HG03575 (cell line): ENCODE data around the gene TENM4.
"Not testable (repeated sequence)": the region's sequence is repeated elsewhere in the genome, so short reads cannot be mapped to it uniquely, and the experiment has no call there.

Source experiments
- ATAC-seq: cut with Tn5 transposase; IDR thresholded peaks from one replicate; pipeline ENCODE4 v1.9.1; 2021; ENCODE audit not compliant: unreplicated experiment, insufficient number of reproducible peaks, low FRiP score; ENCODE audit errors: extremely low read depth

Gene TENM4

DNA sequence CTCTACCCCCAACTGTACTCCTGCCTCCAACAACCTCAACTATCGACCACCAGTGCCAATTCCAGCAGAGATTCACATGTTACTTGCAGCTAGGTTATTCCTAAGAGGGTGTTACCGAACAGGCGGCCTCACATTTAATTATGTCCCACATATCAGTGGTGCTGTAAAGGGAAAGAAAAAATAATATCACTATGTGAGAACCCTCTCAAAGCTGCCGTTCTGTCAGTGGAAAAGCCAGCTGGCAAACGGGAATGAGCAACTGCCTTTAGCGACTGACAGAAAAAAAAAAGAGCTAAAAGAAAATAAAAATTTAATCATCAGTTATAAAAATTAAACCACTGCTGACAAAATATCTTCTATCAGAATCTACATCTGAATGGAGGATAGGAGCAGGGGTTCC is 595.3 kb downstream of the TENM4 start:
- no peak for ATAC-seq

DNA sequence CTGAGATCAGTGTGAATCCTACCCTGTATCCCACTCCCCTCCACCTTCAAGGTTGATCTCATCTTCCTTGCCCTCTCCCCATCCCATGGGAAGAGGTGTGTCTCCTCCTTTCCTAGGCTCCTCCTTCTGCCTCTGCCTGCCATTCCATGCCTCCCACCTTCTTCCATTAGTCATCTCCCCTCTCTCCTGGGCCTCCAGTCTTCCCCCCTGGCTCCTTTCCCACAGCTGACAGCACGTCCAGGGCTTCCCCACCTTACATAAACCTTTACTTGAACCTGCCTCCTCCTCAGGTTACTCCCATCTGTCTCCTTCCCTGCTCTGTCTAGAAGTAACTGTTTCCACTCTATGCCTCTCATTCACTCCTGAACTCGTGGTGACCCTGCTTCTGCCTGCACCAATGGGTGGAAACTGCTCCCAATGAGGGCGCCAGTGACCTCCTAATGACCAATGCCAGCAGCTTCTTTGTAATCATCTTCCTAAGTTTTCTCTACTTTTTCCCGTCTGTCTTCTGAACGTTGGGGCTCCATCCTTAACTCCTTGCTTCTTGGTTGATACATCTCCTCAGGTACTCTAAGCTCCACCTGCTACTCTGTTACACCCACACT is 599.3 kb downstream of the TENM4 start:
- ATAC-seq, result no peak

DNA sequence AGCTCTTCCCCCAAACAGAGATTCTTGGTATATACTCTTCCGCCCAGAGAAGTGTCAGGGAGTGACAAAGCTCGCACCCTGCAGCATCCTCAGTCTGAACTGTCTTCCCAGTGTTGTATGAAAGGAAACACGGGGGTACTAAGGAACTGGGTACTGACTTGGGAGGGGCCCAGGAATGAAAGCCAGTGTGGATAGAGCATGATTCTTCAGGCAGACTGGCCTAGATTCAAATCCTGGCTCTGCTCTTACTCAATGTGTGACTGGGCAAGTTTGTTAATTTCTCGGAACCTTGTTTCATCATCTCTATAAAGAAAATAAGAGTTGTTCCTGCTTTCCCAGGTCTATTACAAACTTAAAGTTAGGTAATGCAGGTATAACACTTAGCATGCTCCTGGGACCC is 600.2 kb downstream of the TENM4 start:
- ATAC-seq, result no peak

DNA sequence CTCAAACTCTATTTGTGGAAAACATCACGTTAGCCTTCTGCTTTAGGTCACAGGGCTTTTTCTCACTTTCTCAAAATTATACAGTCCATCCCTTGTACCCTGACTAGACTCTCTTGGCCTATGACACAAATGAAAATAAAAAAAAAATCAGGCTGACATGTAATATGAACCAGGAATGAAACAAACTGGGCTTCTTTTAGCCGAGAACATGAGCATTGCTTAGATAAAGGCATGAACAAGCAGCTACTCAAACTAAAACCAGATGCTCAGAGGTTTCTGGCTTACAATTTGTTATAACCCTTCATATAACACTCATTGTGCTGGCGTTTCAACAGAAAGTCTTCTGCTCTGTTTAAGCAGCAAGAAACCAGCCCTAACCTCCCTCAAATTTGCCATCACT is 600.6 kb downstream of the TENM4 start:
- no peak for ATAC-seq

DNA sequence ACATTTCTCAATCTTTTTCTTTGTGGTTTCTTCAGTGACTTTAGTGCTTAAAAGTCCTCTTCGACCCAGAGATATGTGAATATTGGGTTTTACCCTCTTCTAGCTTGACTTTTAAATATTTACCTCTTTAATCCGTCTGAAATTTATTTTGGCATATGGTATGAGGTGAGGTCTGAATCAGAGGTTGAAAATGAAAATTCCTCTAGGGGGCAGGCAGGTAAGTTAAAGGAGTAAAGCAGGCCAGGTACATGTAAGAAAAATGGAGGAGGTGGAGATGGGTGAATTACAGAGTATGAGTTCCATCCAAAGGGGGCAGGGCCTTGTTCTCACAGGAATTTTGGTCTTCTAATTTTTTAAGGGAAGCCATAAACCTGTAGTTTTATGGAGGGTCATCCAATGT is 602.4 kb downstream of the TENM4 start:
- no peak for ATAC-seq

DNA sequence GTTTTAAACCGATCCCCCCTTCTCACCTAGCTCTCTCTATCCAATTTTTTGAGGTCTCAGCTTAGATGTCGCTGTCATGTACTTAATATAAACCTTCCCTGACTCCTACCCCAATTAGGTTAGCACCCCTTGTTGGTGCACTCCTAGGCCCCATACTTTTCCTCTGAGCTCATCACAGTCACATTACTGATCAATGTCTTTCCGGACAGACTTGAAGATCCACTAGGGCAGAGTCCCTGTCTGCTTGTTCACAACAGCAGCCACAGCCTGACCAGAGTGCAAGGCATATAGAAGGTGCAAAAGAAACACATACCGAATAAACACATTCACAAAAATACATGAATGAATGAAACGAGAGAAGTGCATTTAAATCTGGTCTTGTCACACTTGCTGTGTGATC is 605.2 kb downstream of the TENM4 start:
- ATAC-seq, result no peak

DNA sequence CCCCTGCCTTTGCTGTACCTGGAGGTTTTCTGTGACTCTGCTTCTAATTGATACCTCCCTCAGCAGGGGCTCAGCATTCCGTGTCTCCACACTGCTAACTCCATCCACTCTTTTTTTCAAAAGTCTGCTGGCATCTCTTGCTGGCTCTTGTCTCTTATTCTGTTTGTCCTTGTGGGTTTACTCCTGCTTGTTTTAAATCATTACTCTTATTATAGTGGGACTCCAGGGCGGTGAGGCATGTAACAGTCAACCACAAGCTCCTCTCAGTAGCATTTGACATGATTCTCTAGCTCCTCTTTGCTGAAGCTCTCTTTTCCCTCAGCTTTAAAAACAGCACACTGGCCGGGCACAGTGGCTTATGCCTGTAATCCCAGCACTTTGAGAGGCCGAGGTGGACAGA is 605.9 kb downstream of the TENM4 start:
- ATAC-seq, result no peak

DNA sequence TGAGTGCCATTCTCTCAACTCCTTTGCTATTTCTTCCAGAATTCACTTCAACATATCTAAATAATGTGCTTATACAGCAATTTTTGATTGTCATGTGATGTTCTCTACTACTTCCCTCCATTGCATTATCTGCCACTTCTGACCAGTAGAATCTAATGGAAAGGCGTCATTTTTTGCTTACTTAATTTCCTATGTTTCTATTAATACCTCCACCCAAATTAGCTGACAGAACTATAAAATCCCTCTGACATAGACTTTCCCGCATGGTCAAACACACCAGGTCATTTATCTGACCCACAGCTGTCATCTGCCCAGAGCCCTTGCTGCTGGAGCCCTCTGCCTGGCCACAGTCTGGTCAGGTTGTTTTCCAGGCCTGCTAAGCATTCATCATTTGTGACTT is 607.6 kb downstream of the TENM4 start:
- no peak for ATAC-seq

DNA sequence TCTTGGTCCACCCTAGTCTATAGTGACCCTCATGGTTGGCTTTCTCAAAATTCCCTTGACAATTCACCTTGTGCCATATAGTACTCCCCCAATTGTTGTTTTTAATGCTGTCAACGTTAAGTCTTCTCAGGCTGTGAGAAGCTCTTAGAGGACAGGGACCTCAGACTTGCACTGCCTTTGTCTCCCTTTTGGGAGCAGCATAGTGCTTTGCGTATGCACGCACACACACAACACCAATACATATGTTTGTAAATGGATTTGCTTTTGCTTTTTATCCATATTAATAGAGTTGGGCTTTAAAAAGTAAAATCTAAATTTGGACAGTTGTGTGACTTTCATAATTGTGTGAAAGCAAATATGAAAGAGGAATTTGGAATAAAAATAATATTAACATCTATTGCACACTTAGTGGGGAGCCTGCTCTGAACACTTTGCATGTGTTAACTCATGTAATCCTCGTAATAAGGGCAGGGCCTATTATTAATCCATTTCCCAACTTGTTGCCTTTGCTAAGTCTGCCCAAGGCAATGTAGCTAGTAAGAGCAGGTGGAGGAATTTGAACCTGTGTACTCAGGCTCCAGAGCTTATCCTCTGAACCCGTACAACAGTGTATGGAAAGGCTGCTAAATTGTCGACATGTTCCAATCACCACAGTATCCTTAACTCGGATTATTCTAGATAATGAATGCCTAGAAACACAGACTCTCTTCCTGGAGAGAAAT is 608.4 kb downstream of the TENM4 start:
- ATAC-seq, result no peak

DNA sequence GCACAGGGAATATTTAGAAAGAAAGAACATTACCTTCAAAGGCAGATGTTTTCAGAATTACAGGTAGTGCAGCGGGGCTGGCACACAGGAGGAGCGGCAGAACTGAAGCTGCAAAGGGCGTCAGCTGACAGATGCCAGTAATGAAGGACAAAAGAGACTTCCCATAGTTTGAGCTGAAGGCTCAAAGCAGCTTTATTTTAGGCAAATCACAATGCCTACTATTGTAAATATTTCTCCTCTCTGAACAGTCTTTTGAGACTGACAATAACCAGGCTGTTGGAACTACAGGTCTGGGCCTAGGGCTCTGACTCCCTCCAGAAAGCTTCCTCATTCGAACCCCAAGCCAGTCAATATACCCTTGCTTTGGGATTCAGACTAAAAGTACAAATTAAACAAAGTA is 609.3 kb downstream of the TENM4 start:
- ATAC-seq, result no peak

DNA sequence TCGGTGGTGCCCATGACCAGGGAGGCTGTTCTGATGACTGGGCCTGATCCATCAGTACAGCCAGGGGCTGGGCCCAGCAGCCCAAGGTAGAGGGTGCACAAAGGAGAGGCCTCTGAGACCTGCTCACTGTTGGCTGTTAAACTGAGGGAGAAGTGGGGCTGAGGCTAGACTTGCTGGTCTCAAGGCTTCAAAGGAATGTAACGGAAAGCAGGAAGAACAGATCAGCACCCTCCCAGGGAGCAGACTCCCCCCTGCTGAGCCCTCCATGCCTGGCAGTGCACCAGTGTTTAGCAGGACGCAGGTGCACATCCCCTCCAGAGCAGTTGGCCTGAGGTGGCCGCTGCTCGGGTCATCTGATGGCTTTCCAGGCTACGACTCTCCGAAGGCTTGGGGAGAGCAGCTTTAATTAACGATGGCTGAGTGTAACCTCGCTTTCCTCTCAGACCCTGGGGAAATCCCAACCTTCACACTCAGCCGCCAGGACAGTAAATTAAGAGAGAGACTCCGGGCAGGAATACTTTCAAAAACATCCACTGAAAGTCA is 610.5 kb downstream of the TENM4 start:
- ATAC-seq, result no peak

DNA sequence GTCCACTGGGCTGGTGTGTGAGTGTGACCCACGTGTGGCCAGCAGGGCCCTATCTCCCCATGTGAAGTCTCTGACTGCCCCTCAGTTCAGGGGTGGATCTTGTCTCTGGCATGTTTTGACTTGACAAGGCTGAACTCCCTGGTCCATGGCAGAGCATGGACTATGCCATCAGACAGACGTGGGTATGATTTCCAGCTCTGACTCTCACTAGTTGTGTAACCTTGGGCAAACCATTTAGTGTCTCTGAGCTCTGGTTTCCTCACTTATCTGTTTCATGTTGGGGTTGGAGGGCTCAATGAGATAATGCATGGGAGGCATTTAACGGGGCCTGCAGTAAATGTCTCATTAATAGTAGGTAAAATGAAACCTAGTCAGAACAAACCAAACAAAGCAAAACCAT is 611.7 kb downstream of the TENM4 start:
- no peak for ATAC-seq

DNA sequence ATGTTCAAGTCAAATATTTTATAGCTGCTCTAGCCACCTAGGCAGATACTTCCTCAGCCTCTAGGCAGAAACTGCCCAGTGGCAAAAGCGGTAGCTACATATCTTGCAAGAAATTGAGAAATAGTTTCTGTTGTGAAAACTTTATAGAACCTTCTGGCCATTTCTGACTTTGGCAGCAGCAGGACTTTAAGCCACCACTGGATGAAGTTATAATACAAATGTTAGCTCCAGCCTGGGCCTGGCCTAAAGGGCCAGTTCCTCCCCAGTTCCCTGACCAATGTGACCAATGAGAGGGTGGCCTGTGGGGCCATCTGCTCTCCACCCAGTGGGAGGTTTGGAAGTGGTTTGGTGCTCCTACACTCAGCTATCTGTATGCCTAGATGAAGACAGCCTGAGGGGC is 612.2 kb downstream of the TENM4 start:
- ATAC-seq, result no peak

DNA sequence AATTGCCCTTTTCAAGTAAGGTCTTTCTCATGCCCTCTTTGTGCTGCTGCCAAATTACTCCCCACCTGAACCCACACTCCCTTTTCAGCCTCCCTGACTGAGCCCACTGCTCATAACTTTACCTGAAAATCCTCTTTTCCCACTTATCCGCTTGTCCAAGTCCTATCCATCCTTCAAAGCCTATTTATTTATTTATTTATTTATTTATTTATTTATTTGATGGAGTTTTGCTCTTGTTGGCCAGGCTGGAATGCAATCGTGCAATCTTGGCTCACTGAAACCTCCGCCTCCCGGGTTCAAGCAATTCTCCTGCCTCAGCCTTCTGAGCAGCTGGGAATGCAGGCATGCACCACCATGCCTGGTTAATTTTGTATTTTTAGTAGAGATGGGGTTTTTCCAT is 613.5 kb downstream of the TENM4 start:
- not testable (repeated sequence) for ATAC-seq

DNA sequence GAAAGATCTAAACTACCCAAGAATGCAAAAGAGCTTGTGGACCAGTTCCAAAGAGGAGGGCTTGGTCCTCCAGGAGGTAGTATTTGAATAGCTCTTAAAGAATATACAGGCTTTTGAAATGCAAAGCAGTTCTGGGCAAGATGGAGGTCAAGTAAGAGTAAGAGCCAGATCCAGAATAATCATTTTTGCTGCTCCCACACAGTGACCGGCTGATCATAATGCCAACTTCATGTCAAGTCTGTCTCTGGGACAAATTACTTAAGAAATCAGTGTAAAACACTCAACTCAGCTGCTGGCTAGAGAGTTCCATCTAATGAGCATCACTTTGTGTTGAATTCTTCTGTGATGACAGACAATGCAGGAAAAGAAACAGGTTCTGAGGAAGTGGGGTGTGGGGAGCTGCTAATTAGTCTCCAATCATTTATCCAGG is 615.2 kb downstream of the TENM4 start:
- ATAC-seq, result no peak

DNA sequence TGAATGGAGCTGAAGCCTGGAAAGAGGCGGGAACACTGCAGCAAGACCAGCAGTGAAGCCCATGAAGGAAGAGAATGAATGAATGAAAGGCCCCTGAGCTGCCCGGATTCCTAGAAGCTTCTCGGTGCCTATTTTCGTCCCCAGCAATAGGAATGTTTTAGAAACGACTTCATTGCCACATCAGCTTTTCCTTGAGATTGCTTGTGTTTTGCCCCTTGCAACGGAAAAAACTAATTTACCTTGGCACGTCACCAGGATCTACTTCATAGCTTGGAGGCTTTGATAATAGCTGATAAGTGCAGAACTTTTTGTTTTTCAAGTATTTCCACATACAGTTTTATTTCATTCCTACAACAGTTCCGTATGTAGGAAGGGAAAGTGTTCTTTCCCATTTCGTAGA is 617.2 kb downstream of the TENM4 start:
- no peak for ATAC-seq

DNA sequence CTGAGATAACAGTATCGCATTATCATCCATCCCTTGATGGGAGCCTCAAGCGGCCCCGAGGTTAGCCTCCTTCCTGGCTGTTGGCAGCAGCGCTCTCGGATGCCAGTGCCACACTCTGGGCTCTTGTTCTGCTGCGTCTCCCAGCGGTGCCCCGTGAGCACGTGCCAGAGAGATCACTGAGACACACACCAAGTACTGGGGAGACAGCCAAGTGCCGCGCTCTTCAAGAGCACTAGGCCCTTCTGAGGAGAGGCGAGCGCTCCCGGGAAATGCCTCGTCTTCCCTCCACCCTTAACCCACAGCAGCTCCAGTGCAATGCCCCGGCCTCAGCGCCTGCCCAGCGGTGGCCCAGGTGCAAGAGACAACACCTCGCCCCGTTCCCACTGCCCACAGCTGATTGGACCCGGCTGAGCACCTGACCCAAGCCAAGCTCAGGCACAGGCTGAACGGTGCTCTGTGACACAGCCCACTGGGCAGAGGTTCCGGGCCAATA is 617.9 kb downstream of the TENM4 start:
- ATAC-seq, result no peak

DNA sequence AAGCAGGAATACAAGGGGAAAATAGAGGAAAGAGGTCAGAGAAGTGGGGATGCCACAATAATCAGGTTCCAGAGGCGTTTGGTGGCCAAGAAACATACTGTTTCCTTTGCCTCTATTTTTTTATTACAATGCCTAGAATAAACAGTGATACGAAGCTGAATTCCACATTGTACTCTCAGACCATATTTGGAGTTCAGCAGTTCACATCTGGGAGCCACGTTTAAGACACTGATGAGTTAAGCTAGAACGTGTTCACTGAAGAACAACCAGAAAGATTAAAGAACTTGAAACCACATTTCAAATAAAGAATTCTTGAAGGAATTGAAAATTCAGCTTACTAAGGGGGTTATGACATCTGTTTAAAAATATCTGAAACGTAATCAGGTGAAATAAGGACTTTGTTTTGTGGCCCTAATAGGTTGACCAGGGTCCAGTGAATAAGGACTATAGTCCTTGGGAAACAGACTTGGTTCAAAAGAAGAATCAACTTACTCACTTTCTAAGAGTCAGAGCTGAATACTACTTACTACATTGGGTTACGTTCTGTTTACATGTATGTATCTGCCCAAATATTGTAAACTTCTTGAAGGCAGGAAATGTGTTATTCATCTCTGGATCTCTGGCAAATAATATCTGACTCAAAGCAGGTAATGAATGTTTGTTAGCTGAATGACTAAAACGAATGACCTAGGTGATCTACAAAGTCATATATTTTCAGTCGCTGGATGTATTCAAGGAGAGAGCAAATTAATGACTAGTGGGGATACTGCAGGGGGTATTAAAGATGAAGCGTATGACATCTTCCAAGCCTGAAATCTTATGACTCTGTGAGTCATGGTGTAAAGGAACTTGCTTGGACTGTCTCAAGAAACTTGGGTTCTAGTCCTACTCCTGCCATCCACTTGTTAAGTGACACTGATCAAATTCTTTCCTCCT is 619.2 kb downstream of the TENM4 start:
- ATAC-seq, result no peak

DNA sequence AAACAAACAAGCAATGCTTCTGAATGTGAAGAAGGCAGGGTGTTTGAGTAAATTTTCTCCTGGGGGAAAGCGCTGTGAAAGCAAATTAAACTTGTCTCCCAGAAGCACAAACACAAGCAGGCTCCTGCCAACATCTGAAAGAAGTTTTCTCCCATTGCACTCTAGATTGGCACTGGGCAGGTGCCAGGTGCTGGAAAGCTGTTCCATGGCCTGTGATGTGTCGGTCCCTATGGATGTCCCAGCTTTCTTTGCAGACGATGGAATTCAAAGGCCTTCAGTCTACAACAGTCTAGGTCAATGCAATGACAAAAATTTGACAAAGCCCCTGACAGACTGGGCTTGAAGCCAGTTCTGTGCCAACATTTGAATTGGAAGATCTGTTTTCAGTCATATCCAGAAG is 620.1 kb downstream of the TENM4 start:
- no peak for ATAC-seq

DNA sequence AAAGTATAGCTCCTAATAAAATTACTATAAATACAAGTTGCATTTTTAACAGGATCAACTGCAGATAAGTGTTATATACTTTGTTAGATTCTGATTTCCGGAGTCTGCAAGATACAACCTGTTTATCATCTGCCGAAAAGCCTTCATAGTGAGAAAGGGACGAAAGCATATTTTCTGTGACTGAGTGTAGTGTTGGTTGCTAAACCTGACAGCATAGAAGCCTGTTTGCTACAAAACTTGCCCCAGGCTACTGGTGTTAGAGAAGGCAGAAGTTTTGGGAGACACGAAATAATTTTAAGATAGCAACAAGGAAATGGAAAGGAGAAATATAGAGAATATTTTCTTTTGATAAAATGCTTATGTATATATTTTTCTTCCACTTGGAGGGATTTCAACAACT is 622.6 kb downstream of the TENM4 start:
- no peak for ATAC-seq
